Measurements from ENCODE around the gene CHIA.

- TF ChIP-seq POLR2A (IDR thresholded peaks at IDR 0.05; ENCODE audit: borderline replicate concordance, extremely low read depth, insufficient read depth, insufficient read length), result no peak
- TF ChIP-seq POLR2AphosphoS5 (IDR thresholded peaks at IDR 0.05; ENCODE audit: low read depth, low read length), result no peak
- TF ChIP-seq FOSL1 (IDR thresholded peaks at IDR 0.05; ENCODE audit: low read depth), result no peak
- no peak for TF ChIP-seq EZH2 (IDR thresholded peaks at IDR 0.05)
- no peak for TF ChIP-seq CTCF (IDR thresholded peaks at IDR 0.05 in 2 of 3, conservative IDR thresholded peaks at IDR 0.05 in 1 of 3; ENCODE audit: borderline replicate concordance in 1 of 3, insufficient read depth in 1 of 3, low read depth in 2 of 3, low read length in 2 of 3)
- no peak for TF ChIP-seq REST (IDR thresholded peaks at IDR 0.05; ENCODE audit: low read depth)
- TF ChIP-seq CEBPB (IDR thresholded peaks at IDR 0.05; ENCODE audit: low read depth), result no peak
- TF ChIP-seq ZFX (IDR thresholded peaks at IDR 0.05), result no peak
- no peak for TF ChIP-seq TCF7L2 (IDR thresholded peaks at IDR 0.05; ENCODE audit: borderline replicate concordance, extremely low read depth, insufficient read depth, insufficient read length)
- no peak for TF ChIP-seq EZH2phosphoT487 (IDR thresholded peaks at IDR 0.05; ENCODE audit: borderline replicate concordance)
- TF ChIP-seq, protein P1, sequence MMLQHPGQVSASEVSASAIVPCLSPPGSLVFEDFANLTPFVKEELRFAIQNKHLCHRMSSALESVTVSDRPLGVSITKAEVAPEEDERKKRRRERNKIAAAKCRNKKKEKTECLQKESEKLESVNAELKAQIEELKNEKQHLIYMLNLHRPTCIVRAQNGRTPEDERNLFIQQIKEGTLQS (IDR thresholded peaks at IDR 0.05), result no peak
- no peak for TF ChIP-seq SIN3A (IDR thresholded peaks at IDR 0.05; ENCODE audit: low read depth)
Observed at GRCh38 chr1:111275079-111275478, 15.6 kb upstream of the CHIA start.

Measured in HCT116 (cell line).